Neural progenitor cell (in vitro differentiated cells): ENCODE results near the gene ASB15.

Experiments used
- EZH2 ChIP-seq: fragments of 200-600 bp; sonication (generic); IDR thresholded peaks from 2 replicates; pipeline ENCODE4 v1.6.1; 2017; ENCODE audit warnings: antibody characterized with exemption, mild to moderate bottlenecking, moderate library complexity
- EZH2phosphoT487 ChIP-seq: fragments of 200-600 bp; sonication (generic); IDR thresholded peaks from 2 replicates; pipeline ENCODE4 v1.6.1; 2017; ENCODE audit warnings: antibody characterized with exemption
- TF ChIP-seq, protein P1 (sequence below): fragments of 200-600 bp; sonication (generic); IDR thresholded peaks from 2 replicates; pipeline ENCODE4 v1.5.1; 2017; ENCODE audit warnings: antibody characterized with exemption, mild to moderate bottlenecking

DNA sequence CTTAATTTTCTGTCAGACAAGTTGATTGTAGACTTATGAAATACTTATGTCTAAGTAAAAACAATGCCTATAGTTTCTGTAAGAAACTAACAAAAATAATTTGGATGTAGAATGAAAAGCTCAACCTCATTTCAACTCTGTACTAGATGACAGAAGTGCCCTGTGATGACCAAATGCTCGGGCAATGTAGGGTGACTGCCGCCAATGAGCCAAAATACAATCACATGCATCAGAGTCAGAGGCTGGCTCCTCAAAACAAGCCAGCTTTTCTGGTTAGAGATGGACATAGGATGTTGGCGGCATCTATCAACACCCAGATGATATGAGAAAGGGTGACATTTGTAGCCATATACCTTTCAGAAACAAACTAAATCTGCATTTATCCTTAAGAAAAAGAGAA is 78.0 kb downstream of the ASB15 start:
- TF ChIP-seq, protein P1, sequence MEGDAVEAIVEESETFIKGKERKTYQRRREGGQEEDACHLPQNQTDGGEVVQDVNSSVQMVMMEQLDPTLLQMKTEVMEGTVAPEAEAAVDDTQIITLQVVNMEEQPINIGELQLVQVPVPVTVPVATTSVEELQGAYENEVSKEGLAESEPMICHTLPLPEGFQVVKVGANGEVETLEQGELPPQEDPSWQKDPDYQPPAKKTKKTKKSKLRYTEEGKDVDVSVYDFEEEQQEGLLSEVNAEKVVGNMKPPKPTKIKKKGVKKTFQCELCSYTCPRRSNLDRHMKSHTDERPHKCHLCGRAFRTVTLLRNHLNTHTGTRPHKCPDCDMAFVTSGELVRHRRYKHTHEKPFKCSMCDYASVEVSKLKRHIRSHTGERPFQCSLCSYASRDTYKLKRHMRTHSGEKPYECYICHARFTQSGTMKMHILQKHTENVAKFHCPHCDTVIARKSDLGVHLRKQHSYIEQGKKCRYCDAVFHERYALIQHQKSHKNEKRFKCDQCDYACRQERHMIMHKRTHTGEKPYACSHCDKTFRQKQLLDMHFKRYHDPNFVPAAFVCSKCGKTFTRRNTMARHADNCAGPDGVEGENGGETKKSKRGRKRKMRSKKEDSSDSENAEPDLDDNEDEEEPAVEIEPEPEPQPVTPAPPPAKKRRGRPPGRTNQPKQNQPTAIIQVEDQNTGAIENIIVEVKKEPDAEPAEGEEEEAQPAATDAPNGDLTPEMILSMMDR: no peak
- no peak for TF ChIP-seq EZH2phosphoT487
- no peak for TF ChIP-seq EZH2
